H1 (cell line): Measurements from ENCODE around the gene KCNK4. TPM values are rescaled to one million over a fixed set of nuclear protein-coding genes. Genes with fewer than 3 reads are reported as not detected.

Experiments used
- CTCF ChIA-PET: fragments of 300-600 bp; sonication (Branson Sonifier 250); formaldehyde crosslinking; loops from one replicate; lab custom pipeline; 2021; ENCODE audit not compliant: partially characterized antibody; lab: Charles Lee
- POLR2A ChIA-PET: fragments of 300-600 bp; sonication (Branson Sonifier 250); formaldehyde crosslinking; loops from one replicate; lab custom pipeline; 2021; ENCODE audit warnings: inconsistent platforms; ENCODE audit not compliant: partially characterized antibody; lab: Charles Lee
- DNase-seq, 2 experiments: peaks; one replicate each; pipeline versions ENCODE4 v3.0.0 to v3.0.0-alpha.2; 2010 to 2022; ENCODE audit warnings: low spot score in 2 of 2, low read depth in 1 of 2, mixed read lengths in 1 of 2
- FAIRE-seq: peaks from 2 replicates; lab custom pipeline; 2011; peaks lifted over from hg19 to GRCh38; lab: Jason Lieb, UNC
- H2AFZ ChIP-seq: 2 replicates; pipeline ENCODE4 v1.8.1; 2012; ENCODE audit warnings: low read length, inconsistent platforms
- H2AK5ac ChIP-seq: 2 replicates; pipeline ENCODE4 v1.6.1; 2013; ENCODE audit warnings: low read depth, low read length
- H2BK120ac ChIP-seq: replicated peaks from 2 replicates; pipeline ENCODE3; 2013; ENCODE audit warnings: low read depth, low read length, inconsistent platforms
- H2BK12ac ChIP-seq: 2 replicates; pipeline ENCODE4 v1.6.1; 2013; ENCODE audit warnings: low read depth, low read length
- H2BK15ac ChIP-seq: 2 replicates; pipeline ENCODE4 v1.6.1; 2013; ENCODE audit warnings: low read length
- H2BK20ac ChIP-seq: 2 replicates; pipeline ENCODE4 v1.6.1; 2013; ENCODE audit warnings: low read length
- H2BK5ac ChIP-seq: 2 replicates; pipeline ENCODE4 v1.6.1; 2013; ENCODE audit warnings: low read depth, low read length
- H3K14ac ChIP-seq: 2 replicates; pipeline ENCODE4 v1.6.1; 2013; ENCODE audit warnings: inconsistent platforms; ENCODE audit not compliant: insufficient read length
- H3K18ac ChIP-seq: 2 replicates; pipeline ENCODE4 v1.6.1; 2013; ENCODE audit warnings: low read length; ENCODE audit errors: extremely low read depth
- H3K23ac ChIP-seq: 2 replicates; pipeline ENCODE4 v1.6.1; 2013; ENCODE audit warnings: inconsistent platforms; ENCODE audit not compliant: insufficient read length
- H3K23me2 ChIP-seq: 2 replicates; pipeline ENCODE4 v1.6.1; 2013; ENCODE audit warnings: low read depth, low read length
- H3K27ac ChIP-seq: 2 replicates; pipeline ENCODE4 v1.6.1; 2011; ENCODE audit warnings: low read depth, low read length, inconsistent platforms
- H3K27me3 ChIP-seq, 4 experiments: replicated peaks in 1 of 4; 1 replicate in 1 of 4; 2 replicates in 3 of 4; pipeline versions ENCODE4 v1.6.1 to v1.8.1; 2011 to 2013; ENCODE audit warnings: low read length in 3 of 4, mild to moderate bottlenecking in 3 of 4, inconsistent platforms in 2 of 4, mixed read lengths in 2 of 4, moderate library complexity in 1 of 4; ENCODE audit not compliant: control insufficient read depth in 3 of 4, insufficient read depth in 3 of 4; ENCODE audit errors: extremely low read depth in 1 of 4
- H3K36me3 ChIP-seq, 4 experiments: 2 replicates each; pipeline versions ENCODE4 v1.6.1 to v1.8.1; 2011 to 2013; ENCODE audit warnings: mild to moderate bottlenecking in 4 of 4, low read length in 3 of 4, moderate library complexity in 2 of 4, control low read depth in 1 of 4, inconsistent platforms in 1 of 4; ENCODE audit not compliant: insufficient read depth in 4 of 4, control insufficient read depth in 2 of 4
- H3K4ac ChIP-seq: replicated peaks from 2 replicates; pipeline ENCODE3; 2013; ENCODE audit warnings: low read length, low read depth, mixed read lengths, inconsistent platforms; ENCODE audit not compliant: insufficient read length
- H3K4me1 ChIP-seq, 4 experiments: replicated peaks in 1 of 4; 1 replicate in 1 of 4; 2 replicates in 3 of 4; pipeline versions ENCODE4 v1.6.1 to v1.8.1; 2011 to 2013; ENCODE audit warnings: low read length in 3 of 4, inconsistent platforms in 2 of 4, mixed read lengths in 1 of 4; ENCODE audit not compliant: insufficient read depth in 4 of 4, control insufficient read depth in 3 of 4
- H3K4me2 ChIP-seq, 2 experiments: 2 replicates each; pipeline versions ENCODE4 v1.6.1 to v1.8.1; 2011 to 2013; ENCODE audit warnings: low read depth in 2 of 2, low read length in 2 of 2, control low read depth in 1 of 2, inconsistent platforms in 1 of 2, mild to moderate bottlenecking in 1 of 2; ENCODE audit not compliant: insufficient read depth in 1 of 2
- H3K4me3 ChIP-seq, 4 experiments: fragments of 200-600, 300-600 bp in 1 of 4; sonication (generic), shearing (Covaris generic), sonication (Bioruptor Twin) in 1 of 4; 2 replicates each; pipeline versions ENCODE4 v1.5.1 to v1.8.1; 2011 to 2016; ENCODE audit warnings: low read length in 4 of 4, low read depth in 3 of 4, control low read depth in 2 of 4, inconsistent platforms in 2 of 4, mild to moderate bottlenecking in 2 of 4, mixed read lengths in 1 of 4, moderate library complexity in 1 of 4; ENCODE audit not compliant: insufficient read depth in 2 of 4; ENCODE audit errors: extremely low read depth in 1 of 4
- H3K56ac ChIP-seq: replicated peaks from 2 replicates; pipeline ENCODE3; 2013; ENCODE audit warnings: low read depth, mild to moderate bottlenecking, mixed read lengths, low read length, inconsistent platforms; ENCODE audit not compliant: insufficient read length
- H3K79me1 ChIP-seq: 2 replicates; pipeline ENCODE4 v1.6.1; 2013; ENCODE audit warnings: low read depth, low read length, control low read depth
- H3K79me2 ChIP-seq, 2 experiments: 2 replicates each; pipeline versions ENCODE4 v1.6.1 to v1.8.1; 2012 to 2013; ENCODE audit warnings: low read length in 2 of 2, mild to moderate bottlenecking in 2 of 2, inconsistent platforms in 1 of 2; ENCODE audit not compliant: insufficient read depth in 2 of 2, control insufficient read depth in 1 of 2
- H3K9ac ChIP-seq, 4 experiments: replicated peaks in 1 of 4; 1 replicate in 1 of 4; 2 replicates in 3 of 4; pipeline versions ENCODE4 v1.6.1 to v1.8.1; 2011 to 2013; ENCODE audit warnings: low read depth in 3 of 4, low read length in 3 of 4, control low read depth in 2 of 4, mild to moderate bottlenecking in 2 of 4, moderate library complexity in 2 of 4, inconsistent platforms in 1 of 4; ENCODE audit errors: extremely low read depth in 1 of 4
- H3K9me3 ChIP-seq, 2 experiments: 2 replicates each; pipeline versions ENCODE4 v1.6.1 to v1.8.1; 2012 to 2013; ENCODE audit warnings: mild to moderate bottlenecking in 2 of 2, moderate library complexity in 2 of 2, control low read depth in 1 of 2, inconsistent platforms in 1 of 2, low read depth in 1 of 2, low read length in 1 of 2, mixed read lengths in 1 of 2; ENCODE audit not compliant: insufficient read depth in 2 of 2
- H4K20me1 ChIP-seq, 2 experiments: replicated peaks in 1 of 2; 2 replicates each; pipeline versions ENCODE3 to v1.8.1; 2011 to 2013; ENCODE audit warnings: inconsistent platforms in 2 of 2, low read length in 2 of 2, mild to moderate bottlenecking in 1 of 2; ENCODE audit not compliant: insufficient read depth in 2 of 2, control insufficient read depth in 1 of 2
- H4K5ac ChIP-seq: 2 replicates; pipeline ENCODE4 v1.6.1; 2013; ENCODE audit warnings: low read length, low read depth, mixed read lengths, inconsistent platforms; ENCODE audit not compliant: insufficient read length
- H4K8ac ChIP-seq: 2 replicates; pipeline ENCODE4 v1.8.0; 2013; ENCODE audit warnings: mild to moderate bottlenecking, moderate library complexity, low read length, inconsistent platforms; ENCODE audit not compliant: insufficient read depth; ENCODE audit errors: extremely low read depth
- H4K91ac ChIP-seq: replicated peaks from 2 replicates; pipeline ENCODE3; 2013; ENCODE audit warnings: low read length, mixed read lengths, inconsistent platforms; ENCODE audit not compliant: insufficient read length
- EZH2 ChIP-seq: fragments of 200-600 bp; sonication (generic); IDR thresholded peaks from 2 replicates; pipeline ENCODE4 v1.7.1; 2012; ENCODE audit warnings: low read depth, mild to moderate bottlenecking, moderate library complexity, low read length, inconsistent platforms; ENCODE audit not compliant: severe bottlenecking
- HDAC2 ChIP-seq, 2 experiments: fragments of 300-600 bp in 1 of 2; sonication (generic) in 1 of 2; IDR thresholded peaks; 2 replicates each; pipeline ENCODE4 v1.6.1; 2011 to 2012; ENCODE audit warnings: low read depth in 2 of 2, low read length in 2 of 2, mild to moderate bottlenecking in 2 of 2, moderate library complexity in 2 of 2, borderline replicate concordance in 1 of 2, inconsistent platforms in 1 of 2
- POLR2AphosphoS5 ChIP-seq: IDR thresholded peaks from 2 replicates; pipeline ENCODE4 v1.6.1; 2011; ENCODE audit warnings: low read depth, low read length
- TEAD4 ChIP-seq: IDR thresholded peaks from 2 replicates; pipeline ENCODE4 v1.6.1; 2012; ENCODE audit warnings: low read depth, low read length, inconsistent platforms, mixed read lengths
- WGBS, 2 experiments: shearing (Covaris generic) in 1 of 2; methylation state at CpG; one replicate each; pipeline versions ENCODE4 v1.1.6 to v1.1.7; 2013 to 2015; ENCODE audit warnings: low lambda C conversion rate in 2 of 2, mixed read lengths in 2 of 2, inconsistent platforms in 1 of 2, low coverage in 1 of 2, missing lambda C conversion rate in 1 of 2; ENCODE audit not compliant: insufficient replicate concordance in 2 of 2, insufficient coverage in 1 of 2, insufficient read length in 1 of 2; ENCODE audit errors: extremely low coverage in 1 of 2, missing lambda C conversion rate in 1 of 2; 5-methylcytosine and 5-hydroxymethylcytosine counted together
- polyA plus RNA-seq, 7 experiments: library from polyadenylated mRNA; depleted of rRNA in 3 of 7; stranded (reverse) in 5 of 7; unstranded in 2 of 7; fragments of >200 nt in 5 of 7; fragments of 200-250 nt in 2 of 7; gene quantifications; 1 replicate in 5 of 7; 2 replicates in 1 of 7; 4 replicates in 1 of 7; pipeline versions ENCODE4 v1.2.1 to v1.2.3, GENCODE V29; 2011 to 2013; ENCODE audit warnings: missing spikeins in 2 of 7, mixed read lengths in 2 of 7
- total RNA-seq: library from RNA; stranded (reverse); fragmentation: NEBNext Ultra II Directional; extraction: Animal tissue kit (Norgen Biotek cat#: 25700); gene quantifications from 2 replicates; pipeline ENCODE4 v1.2.1, GENCODE V29; 2021

Gene KCNK4
- total and polyA plus RNA-seq, 2 of the 8 experiments (the other 6 are each of a cell fraction or from before 2014, with no cell fraction given), result 0.19 TPM; not detected in 1

- Histone ChIP-seq H3K4me1 (peaks cover 0 to 3% (median under 1%) of the 10 kb centered on the region in 4 experiments; a peak in 4 of 7 replicates), H3K4me3 (no peak overlapping the region), H2BK12ac (no peak overlapping the region), H3K18ac (peak overlapping the region; percentile 7; the same call in 1 of the 2 replicates), H4K8ac (no peak overlapping the region; the same call in 1 of the 2 replicates), H3K14ac (no peak overlapping the region), H3K23me2 (no peaks in the 10 kb centered on the region), H2AFZ (no peak overlapping the region), H2BK20ac (no peak overlapping the region), H2BK5ac (no peak overlapping the region; the same call in 1 of the 2 replicates), H3K79me2 (no peaks in the 10 kb centered on the region), H4K5ac (no peak overlapping the region), H4K20me1 (peaks cover 6 to 17% of the 10 kb centered on the region in 2 experiments), H3K27me3 (no peaks in the 10 kb centered on the region), H3K4ac (no peak overlapping the region), H3K56ac (peak overlapping the region; percentile 46), H3K36me3 (peaks cover 22 to 77% (median 39%) of the 10 kb centered on the region in 4 experiments), H3K23ac (no peak overlapping the region), H3K79me1 (no peaks in the 10 kb centered on the region), H2BK15ac (no peak overlapping the region), H3K9ac (no peak overlapping the region), H2AK5ac (no peak overlapping the region), H3K9me3 (no peaks in the 10 kb centered on the region), H3K4me2 (no peak overlapping the region), H2BK120ac (no peak overlapping the region), H3K27ac (0 out of 2 replicates have a peak overlapping the region, but pooled peaks have one; percentile 4), H4K91ac (no peak overlapping the region)
- ChIA-PET CTCF (interaction anchor here (0.5 to 8.5 kb wide), 13 partner anchors 7 to 707 kb away, joined by 3 to 102 read pairs (median 4); partner anchors contain the start of genes CATSPERZ, PLCB3 and PPP1R14B), POLR2A (interaction anchor here (1.2 to 11.9 kb wide), 4 partner anchors 7 to 39 kb away, joined by 4 to 352 read pairs (median 53); partner anchors contain the start of genes FKBP2, PLCB3 and PPP1R14B)
- TF ChIP-seq EZH2 (no peak), HDAC2 (IDR thresholded peaks at IDR 0.05; ENCODE audit: borderline replicate concordance in 1 of 2, low read depth in 2 of 2, low read length in 2 of 2) (no peak), TEAD4 (0 out of 2 replicates have a peak, but pooled peaks have one; percentile 22), POLR2AphosphoS5 (peak; percentile 16; the same call in 1 of the 2 replicates)
- WGBS, 2 experiments, result 91% methylated on average over 25 of the region's 29 CpGs; no CpG with 5 or more reads in 1 of the 2 experiments
- FAIRE-seq (no peak), DNase-seq (no peak)
These were observed 27.8 kb upstream of the KCNK4 start for GRCh38 chr11:64263021-64263946.
